OCI-LY7 (cell line): ENCODE data around the gene EMC6.

Source experiments
- CTCF ChIP-seq: fragments of 200-600 bp; sonication (generic); conservative IDR thresholded peaks from 2 replicates; pipeline ENCODE4 v1.5.1; 2014; ENCODE audit warnings: mild to moderate bottlenecking, antibody characterized with exemption, low read length, moderate library complexity, mixed read lengths
- EZH2phosphoT487 ChIP-seq: fragments of 200-600 bp; sonication (generic); IDR thresholded peaks from 2 replicates; pipeline ENCODE4 v1.6.1; 2018; ENCODE audit warnings: low read depth, borderline replicate concordance, mild to moderate bottlenecking, mixed run types, antibody characterized with exemption, low read length, moderate library complexity, mixed read lengths

- TF ChIP-seq CTCF (peak; percentile 95), EZH2phosphoT487 (no peak)
These were observed 14.5 kb downstream of the EMC6 start for GRCh38 chr17:3683054-3683511.
